DMS 273 (cell line): Measurements from ENCODE around the gene NLGN1.
A peak's percentile ranks its signal among the peaks of the same experiment; 100 is the strongest.

Experiments
- DNase-seq: peaks from one replicate; lab custom pipeline; 2025; ENCODE audit not compliant: unreplicated experiment; lab: John Stamatoyannopoulos, UW

Gene NLGN1

DNA sequence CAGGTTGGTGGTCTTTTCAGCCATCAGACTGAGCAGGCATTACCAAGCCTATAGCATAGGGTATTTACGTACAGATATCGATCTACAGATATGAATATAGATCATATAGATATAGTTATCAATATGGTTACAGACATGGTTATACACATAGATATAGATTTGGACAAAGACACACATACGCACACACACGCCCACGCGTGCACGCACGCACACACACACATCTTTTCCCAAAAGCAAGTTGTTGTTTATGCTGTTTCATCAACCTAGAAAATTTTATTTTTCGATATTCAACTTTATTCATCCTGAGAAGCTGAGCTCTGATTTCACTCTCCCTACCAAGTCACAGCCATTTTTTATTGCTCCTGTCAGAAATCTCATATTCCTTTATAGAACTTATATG is 309.1 kb downstream of the NLGN1 start:
- DNase-seq, result no peak

DNA sequence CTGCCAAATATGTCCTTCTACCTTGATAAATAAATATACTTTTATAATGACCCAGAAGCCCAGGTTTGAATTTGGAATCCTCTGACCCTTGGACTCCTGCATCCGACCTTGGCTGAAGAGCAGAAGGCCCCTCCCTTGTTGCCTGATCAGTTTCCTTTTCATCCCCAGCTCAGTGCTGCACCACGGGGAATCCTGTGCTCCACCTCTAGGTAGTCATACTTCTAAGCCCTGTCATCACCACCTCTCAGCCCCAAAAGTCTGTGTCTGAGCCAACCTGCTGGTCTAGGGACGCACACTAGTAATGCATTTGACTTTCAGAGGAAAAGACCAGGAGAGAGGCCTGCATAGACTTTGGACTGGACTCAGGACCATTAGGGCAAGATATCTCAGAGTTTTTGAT is 310.6 kb downstream of the NLGN1 start:
- DNase-seq, result no peak

DNA sequence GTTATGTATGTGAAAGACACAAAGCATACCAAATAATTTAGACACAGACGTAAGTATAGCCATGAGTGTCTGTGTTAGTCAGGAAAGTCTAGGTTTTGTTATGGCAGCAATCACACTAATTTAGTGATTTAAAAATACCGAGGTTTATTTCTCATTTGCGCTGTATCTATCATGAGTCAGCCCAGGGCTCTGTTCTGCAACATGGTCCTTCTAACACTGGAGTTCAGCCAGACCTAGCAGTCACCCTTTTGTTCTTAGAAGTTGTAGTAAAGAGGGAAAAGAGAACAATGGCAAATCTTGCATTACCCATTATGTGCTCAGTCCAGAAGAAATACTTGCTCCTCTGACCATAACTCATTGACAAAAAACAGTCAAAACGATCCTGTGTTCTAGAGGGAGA is 311.5 kb downstream of the NLGN1 start:
- DNase-seq, result no peak

DNA sequence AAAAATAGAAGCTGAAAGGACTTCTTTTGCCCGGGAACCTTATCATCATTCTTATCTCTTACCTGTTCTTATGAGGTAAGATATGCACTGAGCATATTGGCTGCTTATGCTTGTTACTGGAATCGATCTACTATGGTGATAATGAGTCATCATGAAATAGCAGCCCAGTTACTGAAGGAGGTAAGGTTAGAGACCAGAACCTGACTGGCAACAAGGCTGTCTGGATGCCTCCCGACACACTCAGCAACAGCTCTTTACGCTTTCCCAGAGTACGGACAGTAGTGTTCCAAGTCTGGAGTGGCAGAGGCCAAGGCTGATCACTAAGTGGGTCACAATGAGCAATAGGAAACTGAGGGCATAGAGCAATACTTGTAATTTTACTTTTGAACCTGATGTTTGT is 314.1 kb downstream of the NLGN1 start:
- DNase-seq, result no peak

DNA sequence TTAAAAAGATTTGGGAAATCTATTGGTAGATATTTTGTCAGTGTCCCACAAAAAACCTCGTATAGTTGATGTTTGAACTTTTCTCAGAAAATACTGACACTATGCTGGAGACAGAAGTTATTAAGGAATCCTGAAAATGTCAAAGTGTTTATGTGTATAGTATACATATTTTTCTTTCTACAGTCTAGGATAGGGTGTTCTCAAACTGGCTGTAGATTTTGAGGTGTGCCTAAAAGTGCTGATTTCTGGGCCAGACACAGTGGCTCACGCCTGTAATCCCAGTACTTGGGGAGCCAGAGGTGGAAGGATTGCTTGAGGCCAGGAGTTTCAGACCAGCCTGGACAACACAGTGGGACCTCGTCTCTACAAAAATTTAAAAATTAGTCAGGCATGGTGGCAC is 322.0 kb downstream of the NLGN1 start:
- DNase-seq, result no peak

DNA sequence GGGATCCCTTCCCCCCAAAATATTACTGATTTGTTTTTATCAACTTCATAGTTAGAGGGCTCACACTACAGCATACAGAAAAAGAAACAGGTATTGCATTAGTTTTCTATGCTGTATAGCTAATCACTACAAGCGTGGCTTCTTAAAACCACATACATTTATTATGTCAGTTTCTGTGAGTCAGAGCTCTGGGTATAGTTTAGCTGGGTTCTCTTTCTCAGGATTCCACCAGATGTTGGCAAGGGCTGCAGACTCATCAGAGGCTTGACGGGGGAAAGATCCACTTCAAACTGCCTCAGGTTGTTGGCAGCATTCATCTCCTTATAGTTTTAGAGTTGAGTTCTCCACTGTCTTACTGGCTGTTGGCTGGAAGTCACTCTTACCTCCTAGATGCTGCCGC is 328.0 kb downstream of the NLGN1 start:
- no peak for DNase-seq

DNA sequence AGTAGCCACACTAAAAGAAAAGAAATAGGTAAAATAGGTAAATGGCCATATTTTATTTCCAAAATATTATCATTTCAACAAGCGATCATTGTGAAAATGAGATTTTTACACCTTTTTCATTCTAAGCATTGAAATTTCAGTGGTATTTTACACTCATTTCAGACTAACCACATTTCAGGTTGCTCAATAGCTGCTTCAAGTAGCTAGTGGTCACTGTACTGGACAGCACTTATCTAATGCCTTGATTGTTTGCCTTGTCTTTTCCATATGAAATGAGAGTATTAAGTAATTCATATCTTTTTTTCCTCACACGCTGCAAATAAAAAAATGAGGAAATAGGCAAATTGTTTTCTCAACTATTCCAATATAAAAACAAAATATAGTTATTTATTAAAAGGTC is 332.8 kb downstream of the NLGN1 start:
- DNase-seq, result no peak

DNA sequence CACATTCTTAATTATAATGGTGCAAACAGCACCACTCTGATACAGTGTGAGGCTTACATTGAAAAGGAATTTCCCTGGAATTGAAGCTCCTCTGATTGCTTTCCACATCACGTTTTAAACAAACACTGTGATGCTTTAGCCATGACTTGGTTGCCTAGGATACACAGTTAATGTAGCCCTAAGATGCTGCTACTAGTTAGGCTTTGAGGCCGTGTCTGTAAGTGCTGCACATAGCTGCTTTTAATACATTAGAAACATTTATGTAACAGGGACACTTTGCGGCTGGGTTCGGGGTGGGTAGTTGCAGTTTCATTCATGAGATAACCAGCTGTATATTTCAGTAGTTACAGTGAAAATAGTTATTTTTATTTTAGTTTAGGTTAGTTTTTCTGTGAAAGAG is 334.7 kb downstream of the NLGN1 start:
- DNase-seq, result no peak

DNA sequence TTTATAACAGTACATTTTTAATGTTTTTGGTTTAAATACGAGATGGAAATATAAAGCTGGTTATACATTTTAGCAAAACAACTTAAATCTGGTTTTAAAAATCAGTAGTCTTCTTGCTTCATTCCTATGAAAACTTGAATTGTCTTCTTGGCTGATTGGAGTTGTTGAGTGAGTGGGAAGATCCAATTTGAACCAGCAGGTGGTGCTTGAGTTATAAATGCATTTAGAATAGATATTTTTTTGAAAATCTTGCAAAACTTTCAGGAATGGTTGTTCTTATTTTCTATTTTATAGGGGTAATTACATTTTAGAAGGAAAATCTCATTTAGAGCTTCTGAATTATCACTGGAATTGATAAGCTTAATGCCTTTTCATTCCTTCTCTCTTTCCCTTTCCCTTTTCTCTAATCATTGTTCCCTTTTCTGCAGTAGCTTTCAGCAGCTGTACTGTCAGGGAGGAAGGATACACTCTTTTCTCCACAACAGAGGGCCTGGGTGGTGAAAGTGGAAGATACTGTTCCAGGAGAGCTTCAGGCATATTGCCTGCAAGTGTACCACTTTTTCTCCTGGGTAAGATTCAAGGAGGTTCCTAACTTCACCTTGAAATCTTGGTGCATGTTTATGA is 335.6 kb downstream of the NLGN1 start:
- DNase-seq, result peak; percentile 61

DNA sequence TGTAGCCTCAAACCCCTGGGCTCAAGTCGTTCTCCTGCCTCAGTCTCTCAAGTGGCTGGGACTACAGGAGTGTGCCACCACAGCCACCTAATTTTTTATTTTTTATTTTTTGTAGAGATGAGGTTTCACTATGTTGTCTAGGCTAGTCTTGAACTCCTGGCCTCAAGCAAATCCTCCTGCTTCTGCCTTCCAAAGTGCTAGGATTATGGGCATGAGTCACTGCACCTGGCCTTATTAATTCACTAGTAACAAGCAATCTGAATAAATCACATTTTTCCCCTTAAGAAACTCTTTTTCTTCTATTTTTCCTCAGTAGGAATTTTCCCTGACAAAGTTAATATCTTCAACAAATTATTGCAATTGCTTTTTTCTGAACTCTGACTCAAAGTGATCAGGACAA is 336.9 kb downstream of the NLGN1 start:
- no peak for DNase-seq

DNA sequence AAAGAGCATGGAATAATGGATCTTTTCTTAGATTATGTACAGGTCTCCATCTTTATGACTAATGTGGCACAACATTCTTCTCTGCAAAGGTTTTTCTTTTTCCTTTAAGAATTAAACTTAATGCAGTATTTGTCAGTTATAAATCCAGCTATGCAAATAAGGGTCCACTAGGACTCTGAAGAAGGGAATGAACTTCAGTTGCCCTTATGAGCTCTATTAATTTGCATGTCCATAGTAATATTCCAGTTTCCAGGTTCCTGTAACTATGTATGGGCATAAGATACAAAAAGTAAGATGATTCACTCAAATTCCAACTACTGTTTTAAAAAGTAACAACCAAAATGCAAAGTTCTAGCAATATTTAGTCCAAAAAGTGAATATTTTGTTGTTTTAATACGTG is 337.4 kb downstream of the NLGN1 start:
- DNase-seq, result no peak

DNA sequence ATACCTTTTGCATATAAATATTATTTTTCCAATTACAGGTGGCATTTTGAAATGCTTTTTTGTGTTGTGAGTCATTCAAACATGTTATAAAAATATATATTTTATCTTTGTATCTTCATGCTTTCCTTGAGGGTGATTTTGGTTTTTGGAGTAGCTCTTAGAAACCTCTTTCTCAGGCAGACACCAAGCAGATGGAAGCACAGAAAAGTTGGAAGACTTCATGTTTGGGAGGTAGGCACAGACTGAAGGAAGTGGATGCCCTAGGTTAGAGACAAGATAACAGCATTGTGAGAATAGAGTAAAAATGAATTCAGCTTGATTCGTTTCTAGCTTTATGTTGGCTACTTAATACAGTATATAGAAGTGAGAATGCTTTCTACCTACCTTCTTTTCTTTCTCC is 338.3 kb downstream of the NLGN1 start:
- DNase-seq, result no peak

DNA sequence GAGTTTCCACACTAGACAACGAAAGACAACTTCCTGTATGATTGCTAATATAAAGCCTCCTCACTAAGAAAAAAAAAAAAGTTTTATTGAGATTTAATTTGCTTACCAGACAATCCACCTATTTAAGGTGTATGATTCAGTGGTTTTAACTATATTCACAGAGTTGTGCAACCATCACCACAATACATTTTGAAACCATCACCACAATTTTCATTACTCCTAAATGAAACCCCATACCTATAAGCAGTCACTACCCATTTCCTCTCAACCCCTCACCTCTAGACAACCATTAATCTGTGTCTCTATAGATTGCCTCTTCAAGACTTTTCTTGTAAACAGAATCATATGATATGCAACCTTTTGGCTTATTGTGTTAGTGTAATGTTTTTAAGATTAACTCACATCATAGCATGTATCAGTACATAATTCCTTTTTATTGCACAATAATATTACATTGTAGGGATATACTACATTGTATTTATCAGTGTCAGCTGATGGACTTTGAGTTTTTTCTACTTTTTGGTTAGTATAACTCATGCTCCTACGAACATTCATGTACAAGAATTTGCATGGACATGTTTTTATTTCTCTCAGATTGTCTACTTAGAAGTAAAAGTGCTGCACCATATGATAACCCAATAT is 339.7 kb downstream of the NLGN1 start:
- no peak for DNase-seq

DNA sequence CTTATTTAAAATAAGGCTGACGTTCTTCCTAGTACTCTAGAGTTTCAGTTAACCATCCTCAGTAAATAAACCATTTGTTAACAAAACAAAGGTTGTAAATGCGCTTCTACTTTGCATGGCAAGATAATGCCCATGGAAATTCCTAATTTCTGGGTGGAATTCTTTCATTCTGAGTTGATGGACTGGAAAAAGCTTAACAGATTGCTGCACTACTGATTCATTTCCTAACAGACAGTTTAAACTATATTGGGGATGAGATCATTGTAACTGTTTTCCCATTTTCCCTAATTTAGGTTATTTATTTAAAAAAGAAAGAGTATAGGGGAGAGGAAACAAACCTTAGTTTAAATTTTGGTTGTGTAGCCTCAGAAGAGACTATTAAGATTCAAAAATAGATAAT is 342.2 kb downstream of the NLGN1 start:
- no peak for DNase-seq

DNA sequence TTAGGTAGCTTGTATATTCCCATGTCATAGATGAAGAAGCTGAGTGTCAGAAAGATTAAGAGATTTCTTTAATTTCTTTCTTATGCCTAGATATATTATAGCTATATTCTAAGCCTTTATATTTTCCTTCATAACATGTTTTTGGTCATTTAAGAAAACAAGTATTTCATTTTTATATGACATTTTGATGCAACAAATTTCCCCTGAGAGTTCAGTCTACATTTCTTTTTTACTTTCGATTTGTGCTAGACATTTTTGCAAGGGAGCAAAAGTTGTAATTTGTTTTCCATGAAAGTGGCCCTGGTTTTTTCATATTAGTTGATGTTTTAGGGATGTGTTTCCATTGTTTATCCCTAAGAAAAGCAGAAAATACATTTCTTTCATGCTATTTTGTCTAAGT is 344.9 kb downstream of the NLGN1 start:
- DNase-seq, result no peak

DNA sequence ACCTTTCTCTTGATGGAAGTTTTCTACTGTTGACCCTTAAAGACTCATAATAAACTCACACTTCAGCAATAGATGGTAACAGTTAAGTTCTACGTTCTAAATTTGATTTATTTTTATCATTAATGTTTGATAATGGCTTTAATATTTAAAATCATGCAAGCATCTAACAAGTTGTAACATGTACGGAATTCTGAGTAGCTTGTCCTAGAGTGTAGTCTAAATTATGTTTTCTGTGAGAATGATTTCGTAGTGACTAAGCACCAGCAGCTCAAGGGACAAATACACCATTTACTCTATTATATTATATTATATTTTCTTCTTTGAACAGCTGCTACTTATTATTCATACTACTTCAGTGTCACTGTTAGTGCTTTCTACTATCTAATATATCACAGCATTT is 345.6 kb downstream of the NLGN1 start:
- DNase-seq, result no peak

DNA sequence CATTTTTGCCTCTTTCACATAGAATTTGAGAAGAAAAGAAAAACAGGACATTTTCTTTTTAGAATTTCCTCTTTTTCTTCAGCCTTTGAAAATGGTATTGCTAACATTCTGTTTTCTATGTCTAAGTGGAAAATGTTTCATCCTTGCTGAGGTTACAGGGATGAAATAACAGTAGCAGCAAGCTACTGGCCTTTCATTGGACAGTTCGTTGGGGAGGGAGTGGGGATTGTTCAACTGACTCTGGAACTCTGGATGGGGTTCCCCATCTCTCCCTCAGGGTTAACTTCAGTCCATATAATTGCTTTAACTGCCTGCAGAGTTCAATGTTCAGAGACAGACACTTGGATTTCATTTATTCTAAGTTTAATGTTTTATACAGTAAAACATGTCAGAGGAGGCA is 346.0 kb downstream of the NLGN1 start:
- DNase-seq, result no peak

DNA sequence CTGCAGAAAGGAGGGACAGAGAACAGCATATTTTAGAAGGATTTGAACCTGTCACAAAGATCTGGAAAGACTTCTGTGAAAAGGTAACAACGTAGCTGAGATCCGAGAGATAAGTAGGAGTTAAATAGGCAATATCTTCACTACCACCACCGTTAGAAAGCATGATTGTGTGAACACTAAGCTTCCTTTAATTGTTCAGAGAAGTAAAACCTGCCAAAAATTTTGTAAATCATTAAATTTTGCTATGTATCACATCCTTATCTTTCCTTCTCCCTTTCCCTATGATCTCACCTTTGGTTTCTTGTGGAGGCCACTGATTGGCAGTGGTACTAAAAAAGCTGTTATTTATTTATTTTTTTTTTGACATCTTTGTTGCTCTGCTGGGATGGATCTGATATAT is 346.9 kb downstream of the NLGN1 start:
- no peak for DNase-seq

DNA sequence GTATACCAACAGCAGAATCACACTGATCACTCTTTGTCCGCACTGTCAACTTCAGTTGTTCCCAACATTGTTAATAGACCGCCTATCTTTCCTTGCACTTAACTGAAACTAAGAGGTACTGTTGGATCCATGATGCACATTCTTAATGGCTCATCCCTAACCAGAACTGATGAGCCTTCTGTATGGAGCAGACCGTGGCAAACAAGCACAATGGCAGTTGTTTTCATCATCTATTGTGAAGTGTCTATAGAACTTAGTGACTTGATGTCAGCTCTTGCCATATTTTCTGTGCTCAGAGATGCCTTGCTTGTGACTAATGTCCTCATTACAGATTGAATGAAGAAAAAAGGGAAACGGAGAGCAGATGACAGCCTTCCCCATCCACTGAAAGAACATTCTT is 347.4 kb downstream of the NLGN1 start:
- DNase-seq, result no peak

DNA sequence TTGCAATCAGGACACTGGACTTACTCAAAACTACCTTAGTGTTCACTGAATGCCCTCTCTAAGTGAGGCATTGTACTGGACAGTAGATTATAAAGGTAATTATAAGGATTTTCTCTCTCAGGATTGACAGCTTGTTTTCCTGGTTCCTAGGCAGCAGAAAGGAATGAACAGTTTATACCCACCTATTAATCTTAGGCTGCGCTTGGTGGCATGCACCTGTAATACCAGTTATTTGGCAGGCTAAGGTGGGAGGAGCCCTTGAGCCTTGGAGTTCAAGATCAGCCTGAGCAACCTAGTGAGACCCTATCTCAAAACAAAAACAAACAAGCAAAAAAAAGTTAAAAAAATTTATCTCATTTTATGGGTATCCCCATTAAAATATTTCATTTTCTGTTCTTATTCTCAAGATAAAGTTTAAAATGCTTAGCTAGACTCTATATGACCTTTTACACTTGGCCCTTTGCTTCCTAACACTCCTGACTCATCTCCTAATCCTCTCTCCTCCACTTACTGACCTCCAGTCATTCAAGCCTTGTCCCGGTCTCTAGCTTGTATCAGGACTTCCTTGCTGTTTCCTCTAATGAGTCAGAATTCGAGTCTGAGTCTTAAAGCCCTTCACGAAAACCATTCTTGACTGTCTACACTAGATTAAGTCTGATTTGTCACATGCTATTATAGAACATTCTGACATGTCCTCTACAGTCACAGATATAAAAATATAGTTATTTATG is 348.6 kb downstream of the NLGN1 start:
- DNase-seq, result no peak

DNA sequence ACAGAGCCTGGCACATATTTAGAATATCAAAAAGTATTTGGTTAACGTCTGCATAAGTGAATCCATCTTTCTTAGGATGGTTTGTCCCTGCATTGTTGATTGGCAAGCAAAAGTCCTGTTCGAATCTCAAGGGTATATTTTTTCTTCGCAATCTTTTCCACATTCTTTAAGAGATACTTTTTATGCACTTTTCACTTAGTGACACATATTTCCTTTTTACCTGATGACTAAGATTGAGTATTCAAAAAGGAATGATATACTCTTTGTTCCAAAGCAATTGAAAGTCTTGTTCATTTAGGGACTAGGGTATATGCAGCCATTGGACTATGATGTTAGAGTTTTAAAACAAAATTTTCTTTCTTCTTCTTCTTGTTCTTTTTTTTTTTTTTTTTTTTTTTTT is 349.9 kb downstream of the NLGN1 start:
- DNase-seq, result no peak

DNA sequence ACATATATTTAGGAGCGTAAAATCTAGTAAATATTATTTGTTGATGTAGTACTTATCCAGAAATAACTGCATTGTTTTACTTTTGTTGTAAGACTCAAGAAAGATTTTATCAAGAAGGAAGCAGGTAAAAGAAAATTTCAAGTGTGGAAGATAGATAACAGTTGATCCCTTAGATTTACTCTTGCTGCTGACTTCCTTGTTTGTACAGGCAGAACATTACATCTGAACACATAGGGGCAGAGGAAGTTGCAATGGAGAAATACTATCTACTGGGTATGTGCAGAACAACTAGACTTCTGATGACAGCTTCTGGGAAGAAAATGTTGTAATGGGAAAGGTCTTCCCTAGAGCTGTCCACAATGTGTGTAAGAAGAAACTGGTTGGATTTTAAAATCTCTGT is 350.6 kb downstream of the NLGN1 start:
- no peak for DNase-seq

DNA sequence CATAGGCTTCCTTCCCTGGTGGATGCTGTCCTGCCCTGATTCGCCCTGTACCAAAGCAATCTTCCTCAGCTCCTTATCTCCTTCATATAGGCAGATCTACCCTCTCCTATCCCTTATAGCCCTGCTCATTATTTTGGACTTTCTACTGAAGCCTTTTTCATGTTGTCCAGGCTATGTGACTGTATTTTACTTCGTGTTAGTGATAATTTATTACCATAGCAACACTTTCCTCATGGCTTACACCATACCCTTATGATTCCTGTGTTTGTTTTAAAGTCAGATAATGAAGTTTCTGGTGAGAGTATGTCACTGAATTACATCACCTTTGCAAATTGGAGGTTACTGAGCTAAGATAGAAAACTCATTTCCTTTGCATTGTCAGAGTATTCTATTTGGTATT is 352.6 kb downstream of the NLGN1 start:
- no peak for DNase-seq
